DMS53 treated with DMSO at 0.1 percent for 48 hours (cell line): ENCODE results near the gene GOLGA6L7.
"Not testable (repeated sequence)": the region's sequence is repeated elsewhere in the genome, so short reads cannot be mapped to it uniquely, and the experiment has no call there.

ENCODE experiments used
- DNase-seq: peaks from one replicate; lab custom pipeline; 2025; ENCODE audit not compliant: unreplicated experiment; lab: John Stamatoyannopoulos, UW

Gene GOLGA6L7

DNA sequence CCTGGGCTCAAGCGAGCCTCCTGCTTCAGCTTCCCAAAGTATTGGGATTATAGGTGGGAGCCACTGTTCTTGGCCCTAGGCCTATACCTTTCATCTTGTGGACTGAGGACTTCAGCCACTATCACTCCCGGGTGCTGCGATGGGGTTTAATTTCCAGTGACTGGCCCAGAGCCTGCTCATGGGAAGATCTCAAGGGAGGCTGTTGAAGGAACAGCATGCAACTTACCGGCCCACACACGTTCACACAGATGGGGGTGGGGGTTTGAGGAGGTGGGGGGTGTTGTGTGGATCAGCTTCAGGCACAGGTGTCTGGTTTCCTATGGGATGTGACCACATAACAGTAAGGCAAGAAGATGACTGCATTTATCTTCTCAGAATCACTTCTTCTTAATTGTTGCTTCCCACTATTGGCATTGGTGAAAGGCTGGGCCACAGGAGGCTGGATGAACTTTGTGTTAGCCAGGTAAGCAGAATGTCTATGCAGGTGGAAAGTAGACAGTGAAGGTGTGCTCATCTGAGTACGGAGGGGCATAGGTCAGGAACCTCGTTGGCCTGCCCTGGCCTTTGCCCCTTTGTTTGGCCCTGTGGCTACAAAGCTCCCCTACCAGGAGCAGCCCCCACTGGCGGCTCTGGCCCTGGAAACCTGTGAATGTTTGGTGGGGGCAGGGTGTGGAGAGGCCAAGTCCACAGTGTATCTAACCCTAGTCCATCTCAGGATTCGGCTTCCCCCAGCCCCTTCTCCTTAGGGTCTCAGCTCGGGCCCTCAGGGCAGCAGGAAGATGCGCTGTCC is 35.9 kb upstream of the GOLGA6L7 start:
- DNase-seq, result no peak

DNA sequence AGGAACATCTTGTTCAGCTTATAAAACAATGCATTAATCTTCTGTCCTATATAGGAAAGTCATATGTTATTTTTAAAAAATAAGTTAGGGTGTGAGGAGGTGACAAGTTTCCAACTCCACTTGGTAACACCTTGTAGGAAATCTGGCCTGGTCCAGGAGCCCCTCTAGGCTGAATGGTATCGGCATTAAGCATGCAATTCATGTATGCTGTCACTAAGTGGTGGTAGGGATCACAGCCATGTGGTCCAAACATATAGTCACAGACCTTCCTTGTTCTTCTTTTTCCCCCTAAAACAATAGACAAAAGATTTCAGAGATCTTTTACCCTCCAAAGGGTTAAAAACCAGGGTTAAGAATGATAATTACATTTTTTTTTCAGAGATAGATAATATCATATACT is 33.2 kb upstream of the GOLGA6L7 start:
- DNase-seq, result no peak

DNA sequence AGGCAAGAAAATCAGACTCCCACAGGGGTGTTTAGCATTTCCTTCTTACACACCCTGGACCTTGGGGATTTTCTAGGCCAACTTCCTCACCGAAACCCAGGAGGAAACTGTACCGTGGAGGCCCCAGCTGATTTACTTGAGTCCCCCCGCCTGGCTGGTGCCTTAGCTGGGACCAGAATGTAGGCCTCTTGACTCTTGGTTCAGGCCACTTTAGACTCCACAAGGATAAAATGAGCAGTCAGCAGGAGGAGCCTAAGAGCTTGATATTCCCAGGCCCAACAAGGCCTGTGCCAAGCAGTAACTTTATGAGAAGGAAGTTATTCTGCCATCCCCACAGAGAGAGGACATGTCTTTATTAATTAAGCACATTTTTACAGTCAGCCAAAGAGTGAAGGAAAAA is 32.7 kb upstream of the GOLGA6L7 start:
- DNase-seq, result no peak

DNA sequence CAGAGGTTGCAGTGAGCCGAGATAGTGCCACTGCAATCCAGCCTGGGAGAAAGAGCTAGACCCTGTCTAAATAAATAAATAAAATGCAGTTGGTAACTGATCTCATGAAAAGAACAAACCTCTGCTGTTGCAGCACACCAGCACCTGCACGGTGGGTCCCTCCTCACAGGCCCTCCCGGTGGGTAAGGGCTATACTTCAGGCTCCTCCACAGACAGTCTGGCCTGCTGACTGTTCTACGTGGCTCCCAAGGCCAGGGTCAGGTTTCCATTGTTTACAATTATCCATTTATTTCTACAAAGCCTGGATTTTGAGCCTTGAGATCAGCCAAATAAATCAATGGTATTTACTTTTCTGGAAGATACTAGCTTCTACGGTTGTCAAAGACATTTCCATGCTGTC is 32.2 kb upstream of the GOLGA6L7 start:
- no peak for DNase-seq

DNA sequence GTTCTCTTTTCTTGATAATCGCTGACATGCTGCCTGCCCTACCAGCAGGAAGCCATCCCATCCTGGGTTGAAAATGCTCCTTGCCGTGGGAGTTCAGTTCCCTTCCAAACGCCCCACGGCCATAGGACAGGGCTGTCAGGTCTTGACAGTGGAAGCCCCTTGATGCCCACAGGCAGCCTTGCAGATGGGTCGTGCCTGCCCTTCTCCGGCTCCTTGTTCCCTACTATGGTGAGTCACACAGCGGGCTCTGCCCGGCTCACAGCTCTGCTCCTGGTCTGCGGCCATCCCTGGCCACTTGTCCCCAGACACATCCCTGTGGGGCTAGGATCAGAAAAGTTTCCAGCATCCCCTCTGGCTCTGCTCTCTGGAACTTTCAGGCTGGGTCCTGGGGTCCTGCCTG is 31.1 kb upstream of the GOLGA6L7 start:
- no peak for DNase-seq

DNA sequence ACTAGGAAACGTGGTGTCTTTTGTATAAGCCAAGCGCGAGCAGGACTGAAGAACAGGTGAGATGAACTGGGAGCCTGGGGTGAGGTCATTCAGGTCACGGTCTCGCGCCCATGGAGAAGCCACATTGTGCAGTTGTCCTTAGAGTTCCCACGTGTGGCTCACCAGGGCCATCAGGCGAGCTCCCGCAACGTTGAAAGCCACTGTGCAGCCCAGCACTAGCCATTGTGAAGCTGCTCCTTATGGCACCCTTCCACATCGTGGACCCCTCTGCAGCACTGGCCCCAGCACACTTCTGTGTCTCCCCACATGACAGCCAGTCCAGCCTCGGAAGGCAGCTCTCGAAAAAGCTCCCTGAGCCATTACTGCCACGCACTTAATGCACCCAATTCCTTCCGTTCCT is 29.8 kb upstream of the GOLGA6L7 start:
- no peak for DNase-seq

DNA sequence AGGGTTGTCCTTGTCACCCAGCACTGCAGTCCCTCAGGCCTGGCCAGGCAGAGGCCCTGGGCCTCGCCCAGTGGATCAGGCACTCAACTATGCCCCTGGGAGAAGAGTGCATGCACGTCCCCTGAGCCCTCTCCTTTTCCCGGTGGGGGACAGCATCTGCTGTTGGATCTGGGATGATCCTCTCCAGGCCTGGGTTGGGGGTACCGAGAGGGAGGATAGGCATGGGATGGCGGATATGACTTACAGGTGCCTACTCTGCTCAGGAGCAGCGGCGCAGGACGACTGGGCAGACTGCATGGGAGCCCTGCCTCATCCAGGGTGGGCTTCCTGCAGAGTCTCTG is 28.4 kb upstream of the GOLGA6L7 start:
- no peak for DNase-seq

DNA sequence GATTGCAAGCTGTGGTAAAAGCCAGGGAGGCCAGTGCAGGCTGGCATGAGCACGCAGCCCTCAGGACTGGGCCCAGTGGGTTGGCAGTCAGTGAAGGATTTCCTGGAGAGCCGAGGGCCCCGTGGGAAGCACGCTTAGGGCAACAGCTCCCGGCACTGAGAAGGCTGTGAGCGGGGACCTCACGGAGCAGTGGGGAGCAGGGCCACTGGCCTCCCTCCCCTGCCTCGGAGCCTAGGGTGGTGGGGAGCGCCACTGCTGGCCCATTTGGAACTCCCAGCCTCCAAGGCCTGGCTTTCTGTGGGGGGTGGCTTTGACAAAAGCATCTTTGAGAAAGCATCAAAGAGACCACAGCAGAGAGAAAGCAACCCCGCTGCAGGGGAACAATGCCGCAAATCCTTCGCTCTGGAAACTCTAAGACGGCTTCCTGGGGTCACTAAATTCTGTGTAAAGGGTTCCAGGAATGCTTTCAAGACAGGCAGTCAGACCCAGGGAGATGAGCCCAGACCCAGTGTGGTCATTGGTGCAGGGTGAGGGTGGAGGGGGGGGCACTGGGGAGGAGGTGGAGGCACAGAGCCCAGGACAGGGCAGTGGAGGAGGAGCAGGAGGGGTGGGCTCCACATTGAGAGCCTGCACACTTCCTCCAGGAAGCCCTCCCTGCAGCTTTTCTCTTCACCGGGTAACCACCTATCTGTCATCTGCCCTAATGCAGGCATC is 27.8 kb upstream of the GOLGA6L7 start:
- no peak for DNase-seq

DNA sequence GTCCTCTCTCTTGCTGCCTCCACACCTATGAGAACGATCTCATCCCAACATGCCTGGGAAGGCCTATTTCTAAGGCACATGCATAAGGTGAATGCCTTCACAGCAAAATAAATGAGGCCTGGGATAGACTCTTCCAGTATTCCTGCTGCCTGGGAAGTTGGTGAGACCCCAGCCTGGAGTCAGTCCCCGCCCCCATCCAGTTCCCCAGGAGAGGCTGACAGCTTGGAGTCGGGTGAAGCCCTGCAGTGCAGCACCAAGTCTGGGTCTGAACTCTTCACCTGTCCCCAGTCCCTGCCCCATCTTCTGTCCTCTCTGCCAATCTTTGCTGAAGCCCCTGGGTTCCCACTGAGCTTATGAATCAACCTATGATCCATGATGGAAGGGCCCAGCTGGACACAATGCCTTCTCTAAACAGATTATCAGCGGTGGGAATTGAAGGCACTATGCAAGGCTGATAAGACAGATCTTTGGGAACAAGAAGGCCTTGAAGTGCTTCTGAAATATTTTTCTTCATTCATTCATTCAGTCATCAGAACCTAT is 27.1 kb upstream of the GOLGA6L7 start:
- DNase-seq, result no peak

DNA sequence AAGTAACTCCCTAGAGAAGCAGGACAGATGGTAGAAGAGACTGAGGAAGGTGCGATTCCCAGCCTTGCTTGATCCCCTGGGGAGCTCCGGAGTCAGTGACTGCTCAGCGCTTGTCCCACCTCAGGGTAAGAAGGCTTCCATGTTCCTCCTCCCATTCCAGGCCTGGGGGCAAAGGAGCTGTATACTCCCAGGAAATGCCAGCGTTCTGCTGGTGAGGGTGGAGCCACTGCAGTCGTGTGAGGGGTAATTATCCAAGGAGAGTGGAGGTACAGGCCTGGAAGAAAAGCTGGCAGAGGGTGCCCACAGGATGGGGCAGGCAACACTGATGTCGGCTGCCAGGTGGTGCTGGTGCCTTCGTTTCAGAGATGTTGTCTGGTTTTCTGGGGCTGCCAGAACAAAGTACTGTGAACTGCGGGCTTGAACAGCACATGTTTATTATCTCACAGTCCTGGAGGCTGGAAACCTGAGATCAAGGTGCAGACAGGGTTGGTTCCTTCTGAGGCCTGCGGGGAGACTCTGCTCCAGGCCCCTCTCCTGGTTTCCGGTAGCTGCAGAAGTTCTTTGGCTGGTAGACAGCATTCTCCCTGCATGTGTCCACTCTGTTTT is 25.2 kb upstream of the GOLGA6L7 start:
- DNase-seq, result no peak

DNA sequence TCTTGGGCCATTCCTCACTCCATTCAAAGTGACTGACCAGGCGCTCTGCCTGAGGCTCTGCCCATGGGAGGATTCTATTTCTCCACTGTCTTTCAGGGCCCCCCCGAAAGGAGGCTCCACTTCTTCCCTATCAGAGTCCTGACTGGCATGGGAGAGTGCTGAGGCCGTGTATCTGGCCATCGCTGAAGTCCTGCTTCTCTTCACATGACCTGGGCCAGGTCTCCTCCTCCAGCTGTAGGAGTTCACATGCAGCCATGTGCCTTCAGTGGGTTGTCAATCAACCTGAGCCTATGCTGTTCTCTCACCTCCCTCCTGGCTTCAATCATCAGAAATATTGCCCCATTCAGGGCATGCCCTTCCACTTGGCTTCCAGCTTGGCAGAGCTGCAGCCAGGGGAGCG is 24.6 kb upstream of the GOLGA6L7 start:
- DNase-seq, result no peak

DNA sequence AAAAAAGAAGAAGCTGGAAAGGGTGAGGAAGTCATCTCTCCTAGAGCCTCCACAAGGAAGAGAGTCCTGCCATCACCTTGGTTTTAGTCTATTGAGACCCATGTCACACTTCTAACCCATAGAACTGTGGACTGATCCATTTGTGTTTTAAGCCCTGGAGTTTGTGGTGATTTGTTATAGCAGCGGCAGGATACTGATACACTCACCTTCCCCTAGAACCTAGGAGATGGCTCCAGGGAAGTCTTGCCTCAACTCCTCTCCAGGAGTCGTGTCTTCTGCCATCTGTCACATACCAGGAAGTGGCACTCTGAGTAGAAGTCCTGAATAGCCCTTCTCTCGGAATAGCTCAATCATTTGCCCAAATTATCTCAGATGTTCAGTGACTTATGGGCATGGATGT is 22.7 kb upstream of the GOLGA6L7 start:
- DNase-seq, result no peak

DNA sequence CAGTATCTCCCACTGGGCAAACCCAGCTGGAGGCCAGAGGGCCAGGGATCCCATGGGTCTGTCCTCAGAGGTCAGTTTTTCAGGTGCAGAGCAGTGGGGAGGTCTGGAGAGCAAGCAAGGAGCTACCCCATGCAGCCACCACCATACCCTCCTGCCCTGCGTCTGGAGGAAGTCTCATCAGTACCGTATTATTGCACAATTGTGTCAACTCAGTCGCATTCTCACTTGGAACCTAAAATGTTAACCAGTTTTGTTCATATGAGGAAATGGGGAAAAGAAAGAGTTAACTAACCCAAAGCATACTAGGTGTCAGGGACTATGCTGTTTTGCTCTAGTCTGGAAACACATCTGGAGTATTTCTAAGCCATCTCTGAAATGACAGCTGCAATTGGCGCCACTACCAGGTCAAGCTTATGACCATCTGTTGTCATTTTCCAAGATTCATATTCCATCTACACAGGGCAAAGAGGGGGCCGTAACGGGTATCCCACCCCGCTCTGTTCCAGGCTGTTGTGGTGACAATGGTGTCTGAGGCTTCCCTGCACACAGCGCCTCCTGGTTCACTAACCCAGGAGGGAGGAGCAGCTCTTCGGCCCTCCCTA is 20.4 kb upstream of the GOLGA6L7 start:
- DNase-seq, result no peak

DNA sequence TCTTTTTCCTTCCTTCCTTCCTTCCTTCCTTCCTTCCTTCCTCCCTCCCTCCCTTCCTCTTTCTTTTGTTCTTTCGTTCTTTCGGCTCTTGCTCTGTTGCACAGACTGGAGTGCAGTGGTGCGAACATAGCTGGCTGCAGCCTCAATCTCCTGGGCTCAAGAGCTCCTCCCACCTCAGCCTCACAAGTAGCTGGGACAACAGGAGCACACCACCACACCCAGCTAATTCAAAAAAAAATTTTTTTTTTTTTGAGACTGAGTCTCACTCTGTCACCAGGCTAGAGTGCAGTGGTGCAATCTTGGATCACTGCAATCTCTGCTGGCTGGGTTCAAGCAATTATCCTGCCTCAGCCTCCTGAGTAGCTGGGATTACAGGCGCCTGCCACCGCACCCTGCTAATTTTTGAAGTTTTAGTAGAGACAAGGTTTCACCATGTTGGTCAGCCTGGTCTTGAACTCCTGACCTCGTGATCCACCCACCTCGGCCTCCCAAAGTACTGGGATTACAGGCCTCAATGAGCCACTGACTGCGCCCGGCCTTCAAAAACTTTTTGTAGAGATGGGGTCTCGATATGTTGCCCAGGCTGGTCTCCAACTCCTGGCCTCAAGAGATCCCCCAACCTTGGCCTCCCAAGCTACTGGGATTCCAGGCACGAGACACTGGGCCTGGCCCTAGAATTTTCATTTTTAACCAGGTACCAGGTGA is 13.3 kb upstream of the GOLGA6L7 start:
- DNase-seq, result not testable (repeated sequence)

DNA sequence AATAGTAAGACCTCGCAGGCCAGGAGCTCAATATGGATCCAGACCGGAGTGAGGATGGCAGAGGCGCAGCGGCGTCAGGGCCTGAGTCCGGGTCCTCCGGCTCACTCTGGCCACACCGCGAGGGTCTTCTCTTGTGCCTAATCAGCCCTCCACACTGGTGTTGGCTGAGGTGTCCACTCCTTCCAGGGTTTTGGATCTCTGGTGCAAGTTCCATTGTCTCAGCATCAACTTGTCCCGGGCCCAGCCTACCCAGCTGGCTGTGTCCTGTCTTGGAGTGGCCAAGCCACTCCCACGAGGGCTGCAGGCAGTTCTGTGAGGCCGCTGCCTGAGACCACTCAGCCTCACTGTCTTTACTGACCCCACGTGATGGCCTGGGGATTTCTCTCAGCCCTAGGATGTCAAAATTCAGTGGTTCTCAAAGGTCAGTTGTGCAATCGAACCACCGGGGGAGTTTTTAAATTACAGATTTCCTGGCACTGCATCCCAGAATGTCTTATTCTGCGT is 12.6 kb upstream of the GOLGA6L7 start:
- DNase-seq, result no peak

DNA sequence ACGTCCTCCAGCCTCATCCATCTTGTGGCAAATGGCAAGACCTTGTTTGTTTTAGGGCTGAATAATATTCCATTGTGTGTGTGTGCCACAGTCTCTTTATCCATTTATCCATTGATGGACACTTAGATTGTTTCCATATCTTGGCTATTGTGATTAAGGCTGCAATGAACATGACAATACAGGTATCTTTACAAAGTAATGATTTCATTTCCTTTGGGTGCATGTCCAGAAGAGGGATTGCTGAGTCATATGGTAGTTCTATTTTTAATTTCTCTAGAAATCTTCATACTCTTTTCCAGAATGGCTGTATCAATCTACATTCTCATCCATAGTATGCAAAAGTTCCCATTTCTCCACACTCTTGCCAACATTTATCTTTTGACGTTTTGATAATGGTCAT is 6.1 kb upstream of the GOLGA6L7 start:
- DNase-seq, result not testable (repeated sequence)

DNA sequence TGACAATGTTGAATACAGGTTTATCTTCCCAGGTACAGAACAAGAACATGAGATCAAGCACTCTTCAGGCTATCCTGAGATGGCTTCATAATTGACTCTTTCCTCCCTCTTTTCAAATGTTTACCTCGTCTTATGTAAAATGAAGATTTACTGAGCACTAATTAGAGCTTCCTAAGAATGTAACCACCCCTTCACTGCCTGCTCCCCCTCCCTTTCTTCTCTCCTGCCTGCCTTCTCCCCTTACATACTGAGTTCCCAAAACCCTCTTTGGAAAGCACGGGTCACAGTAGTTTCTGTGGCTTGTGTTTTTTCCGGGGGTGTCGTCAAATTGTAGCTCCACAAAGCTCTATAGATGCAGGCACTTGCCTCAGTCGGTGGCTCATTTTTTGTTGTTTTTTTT is 5.2 kb upstream of the GOLGA6L7 start:
- DNase-seq, result not testable (repeated sequence)

DNA sequence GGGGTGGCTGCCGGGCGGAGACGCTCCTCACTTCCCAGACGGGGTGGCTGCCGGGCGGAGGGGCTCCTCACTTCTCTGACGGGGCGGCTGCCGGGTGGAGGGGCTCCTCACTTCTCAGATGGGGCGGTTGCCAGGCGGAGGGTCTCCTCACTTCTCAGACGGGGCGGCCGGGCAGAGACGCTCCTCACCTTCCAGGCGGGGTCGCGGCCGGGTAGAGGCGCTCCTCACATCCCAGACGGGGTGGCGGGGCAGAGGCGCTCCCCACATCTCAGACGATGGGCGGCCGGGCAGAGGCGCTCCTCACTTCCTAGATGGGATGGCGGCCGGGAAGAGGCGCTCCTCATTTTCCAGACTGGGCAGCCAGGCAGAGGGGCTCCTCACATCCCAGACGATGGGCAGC is 1.3 kb upstream of the GOLGA6L7 start:
- DNase-seq, result not testable (repeated sequence)

DNA sequence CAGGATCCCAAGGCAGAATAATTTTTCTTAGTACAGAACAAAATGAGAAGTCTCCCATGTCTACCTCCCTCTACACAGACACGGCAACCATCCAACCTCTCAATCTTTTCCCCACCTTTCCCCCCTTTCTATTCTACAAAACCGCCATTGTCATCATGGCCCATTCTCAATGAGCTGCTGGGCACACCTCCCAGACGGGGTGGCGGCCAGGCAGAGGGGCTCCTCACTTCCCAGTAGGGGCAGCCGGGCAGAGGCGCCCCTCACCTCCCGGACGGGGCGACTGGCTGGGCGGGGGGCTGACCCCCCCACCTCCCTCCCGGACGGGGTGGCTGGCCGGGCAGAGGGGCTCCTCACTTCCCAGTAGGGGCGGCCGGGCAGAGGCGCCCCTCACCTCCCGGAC is 827 bp upstream of the GOLGA6L7 start:
- DNase-seq, result not testable (repeated sequence)

DNA sequence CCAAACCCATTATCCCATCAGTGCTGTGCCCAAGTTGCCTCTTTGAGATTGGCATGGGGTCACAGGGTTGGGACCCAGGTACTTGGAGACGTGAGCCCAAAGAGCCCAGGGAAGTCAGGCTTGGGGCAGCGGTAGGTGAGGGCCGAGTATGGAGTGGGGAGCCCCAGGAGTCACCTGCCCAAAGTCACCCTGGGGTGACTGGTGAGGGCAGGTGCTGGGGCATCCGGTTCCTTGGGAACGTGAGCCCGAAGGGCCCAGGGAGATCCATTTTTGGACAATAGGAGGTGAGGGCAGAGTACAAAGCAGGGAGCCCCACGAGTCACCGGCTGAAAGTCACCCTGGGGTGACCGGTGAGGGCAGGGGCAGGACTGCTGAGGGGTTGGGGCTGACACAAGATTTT is 485 bp downstream of the GOLGA6L7 start:
- DNase-seq, result not testable (repeated sequence)

DNA sequence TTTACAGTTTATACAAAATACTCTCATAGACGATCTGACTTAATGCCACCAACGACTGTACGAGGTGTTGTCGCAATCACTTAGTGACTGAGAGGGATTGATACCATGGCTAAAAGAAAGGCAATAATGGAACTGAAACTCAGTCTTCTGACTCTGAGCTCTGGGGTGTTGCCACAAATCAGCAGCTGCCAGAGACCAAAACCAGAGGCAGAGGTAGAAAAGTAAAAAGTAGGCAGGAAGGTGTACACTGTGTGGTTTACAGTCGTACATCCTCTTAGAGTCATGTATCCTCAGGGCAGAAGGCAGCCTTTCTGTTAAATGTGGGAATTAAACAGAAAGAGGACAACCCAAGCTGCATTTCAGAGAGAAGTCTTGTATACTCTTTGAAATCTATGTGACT is 1.2 kb downstream of the GOLGA6L7 start:
- not testable (repeated sequence) for DNase-seq
